HepG2 (cell line): ENCODE data around the gene CLCN1. TPM values are rescaled to one million over a fixed set of nuclear protein-coding genes. Genes with fewer than 3 reads are reported as not detected.

ENCODE experiments used
- AGO2 ChIP-seq: fragments of 200-400 bp; formaldehyde crosslinking; optimal IDR thresholded peaks from 2 replicates; pipeline ENCODE3; 2017; ENCODE audit warnings: mild to moderate bottlenecking, low read depth, low read length, moderate library complexity
- ASH2L ChIP-seq: fragments of 300-600, 200-600 bp; sonication (generic); IDR thresholded peaks from 2 replicates; pipeline ENCODE4 v1.7.0; 2017; ENCODE audit warnings: low read depth, mild to moderate bottlenecking, moderate library complexity, mixed read lengths, low read length; ENCODE audit not compliant: insufficient read length
- CCAR2 ChIP-seq: fragments of 200-400 bp; formaldehyde crosslinking; optimal IDR thresholded peaks from 2 replicates; pipeline ENCODE3; 2018; ENCODE audit warnings: low read depth, mild to moderate bottlenecking, low read length, moderate library complexity
- GFI1 ChIP-seq: sonication (generic); formaldehyde crosslinking; IDR thresholded peaks from 2 replicates; pipeline ENCODE4 v1.5.0; 2020; ENCODE audit warnings: missing genetic modification reagents, mild to moderate bottlenecking, borderline replicate concordance
- IRF2 ChIP-seq: IDR thresholded peaks from 2 replicates; pipeline ENCODE4 v1.6.1; 2018; ENCODE audit warnings: missing genetic modification reagents, missing compliant biosample characterization
- ISL2 ChIP-seq: sonication (generic); formaldehyde crosslinking; IDR thresholded peaks from 2 replicates; pipeline ENCODE4 v1.5.0; 2020; ENCODE audit warnings: missing genetic modification reagents
- JUND ChIP-seq: sonication (generic); formaldehyde crosslinking; IDR thresholded peaks from 2 replicates; pipeline ENCODE4 v1.8.0; 2022; ENCODE audit warnings: mild to moderate bottlenecking, missing genetic modification reagents
- KDM2A ChIP-seq: sonication (generic); formaldehyde crosslinking; IDR thresholded peaks from 2 replicates; pipeline ENCODE4 v1.4.0; 2020; ENCODE audit warnings: low read depth, missing genetic modification reagents, borderline replicate concordance
- MTA3 ChIP-seq: sonication (generic); formaldehyde crosslinking; IDR thresholded peaks from 2 replicates; pipeline ENCODE4 v1.4.0; 2020; ENCODE audit warnings: missing genetic modification reagents
- PCBP1 ChIP-seq: fragments of 200-400 bp; formaldehyde crosslinking; IDR thresholded peaks from 2 replicates; pipeline ENCODE4 v1.6.1; 2017; ENCODE audit warnings: mild to moderate bottlenecking, low read depth, low read length, borderline replicate concordance
- POLR2G ChIP-seq: fragments of 200-400 bp; formaldehyde crosslinking; IDR thresholded peaks from 2 replicates; pipeline ENCODE4 v1.6.1; 2018; ENCODE audit warnings: mild to moderate bottlenecking, low read depth, low read length, moderate library complexity
- RBAK ChIP-seq: sonication (generic); formaldehyde crosslinking; IDR thresholded peaks from 2 replicates; pipeline ENCODE4 v1.5.1; 2020; ENCODE audit warnings: mild to moderate bottlenecking, missing genetic modification reagents
- SATB2 ChIP-seq: sonication (generic); formaldehyde crosslinking; IDR thresholded peaks from 2 replicates; pipeline ENCODE4 v1.5.0; 2020; ENCODE audit warnings: missing genetic modification reagents
- SOX5 ChIP-seq: IDR thresholded peaks from 2 replicates; pipeline ENCODE4 v1.6.1; 2016; ENCODE audit warnings: borderline replicate concordance
- SP4 ChIP-seq: sonication (generic); formaldehyde crosslinking; IDR thresholded peaks from 2 replicates; pipeline ENCODE4 v1.8.1; 2023; ENCODE audit warnings: mild to moderate bottlenecking, missing genetic modification reagents
- TARDBP ChIP-seq: sonication (generic); formaldehyde crosslinking; IDR thresholded peaks from 2 replicates; pipeline ENCODE4 v1.8.0; 2022; ENCODE audit warnings: mild to moderate bottlenecking, missing genetic modification reagents
- ZFP36 ChIP-seq: fragments of 150-350 bp; IDR thresholded peaks from 2 replicates; pipeline ENCODE4 v1.6.1; 2018; ENCODE audit warnings: borderline replicate concordance, low read length, low read depth; ENCODE audit not compliant: partially characterized antibody
- ZFYVE20 ChIP-seq: sonication (generic); formaldehyde crosslinking; IDR thresholded peaks from 2 replicates; pipeline ENCODE4 v1.8.0; 2023; ENCODE audit warnings: low read depth, mild to moderate bottlenecking, moderate library complexity, missing genetic modification reagents, borderline replicate concordance
- ZNF605 ChIP-seq: sonication (generic); formaldehyde crosslinking; IDR thresholded peaks from 2 replicates; pipeline ENCODE4 v1.8.0; 2022; ENCODE audit warnings: mild to moderate bottlenecking, missing genetic modification reagents
- ZNF678 ChIP-seq: sonication (generic); formaldehyde crosslinking; IDR thresholded peaks from 2 replicates; pipeline ENCODE4 v1.4.0; 2020; ENCODE audit warnings: mild to moderate bottlenecking, missing genetic modification reagents
- ZNF747 ChIP-seq: sonication (generic); formaldehyde crosslinking; IDR thresholded peaks from 2 replicates; pipeline ENCODE4 v1.8.1; 2023; ENCODE audit warnings: missing genetic modification reagents, mild to moderate bottlenecking, borderline replicate concordance
- ZNF772 ChIP-seq: sonication (generic); formaldehyde crosslinking; IDR thresholded peaks from 2 replicates; pipeline ENCODE4 v1.5.0; 2020; ENCODE audit warnings: mild to moderate bottlenecking, missing genetic modification reagents
- ZNF781 ChIP-seq: sonication (generic); formaldehyde crosslinking; IDR thresholded peaks from 2 replicates; pipeline ENCODE4 v1.5.1; 2020; ENCODE audit warnings: borderline replicate concordance, mild to moderate bottlenecking, missing genetic modification reagents; ENCODE audit errors: not compliant biosample characterization
- ZNF891 ChIP-seq: sonication (generic); formaldehyde crosslinking; IDR thresholded peaks from 2 replicates; pipeline ENCODE4 v1.5.0; 2020; ENCODE audit warnings: mild to moderate bottlenecking, missing genetic modification reagents
- polyA plus RNA-seq, 8 experiments: library from polyadenylated mRNA; depleted of rRNA in 3 of 8; stranded (reverse) in 7 of 8; unstranded in 1 of 8; fragments of >200 nt; fragmentation: Illumina TruSeq in 4 of 8; extraction: Trizol in 4 of 8; gene quantifications; 2 replicates each; pipeline versions ENCODE4 v1.2.1 to v1.2.3, GENCODE V29; 2011 to 2016; ENCODE audit warnings: low read depth in 4 of 8, missing spikeins in 1 of 8, mixed read lengths in 1 of 8; ENCODE audit not compliant: insufficient read depth in 1 of 8
- total RNA-seq, 5 experiments: library from RNA; depleted of rRNA; stranded (reverse); fragments of >200 nt; fragmentation: Illumina TruSeq; extraction: Trizol; gene quantifications; 2 replicates each; pipeline ENCODE4 v1.2.3, GENCODE V29; 2016; ENCODE audit warnings: low read depth in 1 of 5
- TF ChIP-seq, protein P1 (sequence below): sonication (generic); formaldehyde crosslinking; IDR thresholded peaks from 2 replicates; pipeline ENCODE4 v1.8.0; 2022; ENCODE audit warnings: mild to moderate bottlenecking, missing genetic modification reagents, moderate library complexity
- TF ChIP-seq, protein P2 (sequence below): IDR thresholded peaks from 2 replicates; pipeline ENCODE4 v1.6.1; 2016; ENCODE audit warnings: low read depth, control low read depth
- TF ChIP-seq, protein P3 (sequence below): sonication (generic); formaldehyde crosslinking; IDR thresholded peaks from 2 replicates; pipeline ENCODE4 v1.5.0; 2020; ENCODE audit warnings: missing genetic modification reagents, mild to moderate bottlenecking, borderline replicate concordance

The CLCN1 gene
- total and polyA plus RNA-seq, 2 of the 13 experiments (the other 11 are each of a cell fraction or from before 2014, with no cell fraction given) = 0.01 TPM; not detected in 1

DNA sequence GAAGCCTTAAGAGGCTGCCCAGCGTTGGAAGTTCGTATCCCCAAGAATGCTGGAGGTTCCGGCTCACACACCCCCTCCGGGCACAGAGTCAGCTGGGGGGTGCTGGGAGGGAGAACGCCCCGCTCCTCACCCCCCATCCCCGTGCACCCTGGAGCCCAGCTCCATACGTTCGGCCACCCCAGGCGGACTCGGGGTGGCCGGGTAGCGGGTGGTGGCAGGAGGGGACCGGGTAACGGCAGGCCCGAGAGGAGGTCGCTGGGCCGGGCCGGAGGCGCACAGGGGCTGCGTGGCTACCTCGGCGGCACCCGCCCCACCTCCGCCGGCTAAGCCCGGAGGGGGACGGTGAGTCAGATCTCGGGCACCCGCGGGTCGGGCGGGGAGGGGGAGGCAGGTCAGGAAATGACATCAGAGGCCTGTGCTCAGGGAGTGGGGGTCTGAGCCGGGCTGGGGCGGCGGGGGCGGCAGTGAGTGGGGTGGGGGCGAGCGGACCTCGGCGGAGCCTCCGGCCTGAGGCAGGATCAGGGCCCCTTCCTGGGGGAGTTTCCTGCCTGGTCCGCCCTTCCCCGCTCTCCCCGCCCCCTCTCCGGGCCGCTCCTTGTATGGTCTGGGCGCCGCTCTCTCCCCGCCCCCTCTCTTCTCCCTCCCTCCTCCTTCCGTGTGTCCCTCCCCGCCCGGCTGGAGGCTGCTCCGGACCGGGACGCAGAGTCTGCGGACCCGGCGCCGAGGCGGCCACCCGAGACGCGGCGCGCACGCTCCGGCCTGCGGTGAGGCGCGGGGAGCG lies 64.9 kb downstream of the CLCN1 start, which contains the start of gene ZYX (continued):
- TF ChIP-seq ZNF747 (CRISPR knock-in tag) (peak; percentile 19; the same call in 1 of the 2 replicates), TARDBP (CRISPR knock-in tag) (0 out of 2 replicates have a peak, but pooled peaks have one; percentile 42), JUND (peak; percentile 11; the same call in 1 of the 2 replicates), ASH2L (peak; percentile 20), ZFYVE20 (no peak), CCAR2 (no peak), ZNF781 (CRISPR knock-in tag) (no peak), KDM2A (CRISPR knock-in tag) (peak; percentile 70; the same call in 1 of the 2 replicates), POLR2G (peak; percentile 69), IRF2 (peak; percentile 49; the same call in 1 of the 2 replicates), PCBP1 (0 out of 2 replicates have a peak, but pooled peaks have one; percentile 47), SOX5 (CRISPR knock-in tag) (peak; percentile 21; the same call in 1 of the 2 replicates), AGO2 (peak; percentile 64), SATB2 (no peak), ZNF772 (CRISPR knock-in tag) (0 out of 2 replicates have a peak, but pooled peaks have one; percentile 42), MTA3 (CRISPR knock-in tag) (no peak), ZNF891 (CRISPR knock-in tag) (no peak; the same call in 1 of the 2 replicates), GFI1 (CRISPR knock-in tag) (no peak; the same call in 1 of the 2 replicates), SP4 (CRISPR knock-in tag) (peak; percentile 57; the same call in 1 of the 2 replicates), RBAK (no peak), ZFP36 (no peak), ZNF605 (CRISPR knock-in tag) (0 out of 2 replicates have a peak, but pooled peaks have one; percentile 13), ISL2 (0 out of 2 replicates have a peak, but pooled peaks have one; percentile 35), ZNF678 (CRISPR knock-in tag) (no peak)
- TF ChIP-seq, protein P1, sequence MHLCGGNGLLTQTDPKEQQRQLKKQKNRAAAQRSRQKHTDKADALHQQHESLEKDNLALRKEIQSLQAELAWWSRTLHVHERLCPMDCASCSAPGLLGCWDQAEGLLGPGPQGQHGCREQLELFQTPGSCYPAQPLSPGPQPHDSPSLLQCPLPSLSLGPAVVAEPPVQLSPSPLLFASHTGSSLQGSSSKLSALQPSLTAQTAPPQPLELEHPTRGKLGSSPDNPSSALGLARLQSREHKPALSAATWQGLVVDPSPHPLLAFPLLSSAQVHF (CRISPR knock-in tag) = no peak
- TF ChIP-seq, protein P2, sequence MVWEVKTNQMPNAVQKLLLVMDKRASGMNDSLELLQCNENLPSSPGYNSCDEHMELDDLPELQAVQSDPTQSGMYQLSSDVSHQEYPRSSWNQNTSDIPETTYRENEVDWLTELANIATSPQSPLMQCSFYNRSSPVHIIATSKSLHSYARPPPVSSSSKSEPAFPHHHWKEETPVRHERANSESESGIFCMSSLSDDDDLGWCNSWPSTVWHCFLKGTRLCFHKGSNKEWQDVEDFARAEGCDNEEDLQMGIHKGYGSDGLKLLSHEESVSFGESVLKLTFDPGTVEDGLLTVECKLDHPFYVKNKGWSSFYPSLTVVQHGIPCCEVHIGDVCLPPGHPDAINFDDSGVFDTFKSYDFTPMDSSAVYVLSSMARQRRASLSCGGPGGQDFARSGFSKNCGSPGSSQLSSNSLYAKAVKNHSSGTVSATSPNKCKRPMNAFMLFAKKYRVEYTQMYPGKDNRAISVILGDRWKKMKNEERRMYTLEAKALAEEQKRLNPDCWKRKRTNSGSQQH = no peak
- TF ChIP-seq, protein P3, sequence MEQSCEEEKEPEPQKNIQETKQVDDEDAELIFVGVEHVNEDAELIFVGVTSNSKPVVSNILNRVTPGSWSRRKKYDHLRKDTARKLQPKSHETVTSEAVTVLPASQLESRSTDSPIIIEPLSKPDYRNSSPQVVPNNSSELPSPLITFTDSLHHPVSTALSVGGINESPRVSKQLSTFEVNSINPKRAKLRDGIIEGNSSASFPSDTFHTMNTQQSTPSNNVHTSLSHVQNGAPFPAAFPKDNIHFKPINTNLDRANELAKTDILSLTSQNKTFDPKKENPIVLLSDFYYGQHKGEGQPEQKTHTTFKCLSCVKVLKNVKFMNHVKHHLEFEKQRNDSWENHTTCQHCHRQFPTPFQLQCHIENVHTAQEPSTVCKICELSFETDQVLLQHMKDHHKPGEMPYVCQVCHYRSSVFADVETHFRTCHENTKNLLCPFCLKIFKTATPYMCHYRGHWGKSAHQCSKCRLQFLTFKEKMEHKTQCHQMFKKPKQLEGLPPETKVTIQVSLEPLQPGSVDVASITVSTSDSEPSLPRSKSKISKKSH (CRISPR knock-in tag) = peak; percentile 61; the same call in 1 of the 2 replicates
